HEK293 (cell line): Measurements from ENCODE around the gene RHEB.

Source experiments
- CTCF ChIP-seq: fragments of 450-650 bp; formaldehyde crosslinking; IDR thresholded peaks from 2 replicates; pipeline ENCODE4 v1.5.1; 2016; ENCODE audit warnings: missing biosample characterization, missing genetic modification characterization
- EGR2 ChIP-seq: fragments of 450-650 bp; formaldehyde crosslinking; IDR thresholded peaks from 2 replicates; pipeline ENCODE4 v1.5.1; 2016; ENCODE audit warnings: low read depth, missing biosample characterization, missing genetic modification characterization

- no peak for TF ChIP-seq EGR2 (tag by site-specific recombination)
- no peak for TF ChIP-seq CTCF (tag by site-specific recombination)
Observed at GRCh38 chr7:151472644-151473380, 46.9 kb downstream of the RHEB start.
